Transverse colon (tissue), 4 donors: Measurements from ENCODE around the gene TEX10.

Experiments
- CTCF ChIP-seq, 5 experiments: fragments of 200-600 bp in 3 of 5; fragments of 450-650 bp in 2 of 5; sonication (generic) in 3 of 5; IDR thresholded peaks; 1 replicate in 2 of 5; 2 replicates in 3 of 5; pipeline ENCODE4 v1.5.1; 2016 to 2017; ENCODE audit warnings: antibody characterized with exemption in 5 of 5, inconsistent platforms in 3 of 5, mild to moderate bottlenecking in 2 of 5, moderate library complexity in 1 of 5
- EP300 ChIP-seq: sonication (generic); formaldehyde crosslinking; IDR thresholded peaks from one replicate; pipeline ENCODE4 v1.6.1; 2017; ENCODE audit warnings: antibody characterized with exemption, low read depth
- POLR2A ChIP-seq: fragments of 450-650 bp; IDR thresholded peaks from one replicate; pipeline ENCODE4 v1.6.1; 2016; ENCODE audit warnings: antibody characterized with exemption, mild to moderate bottlenecking, moderate library complexity
- POLR2AphosphoS5 ChIP-seq, 3 donors: sonication (generic); formaldehyde crosslinking; IDR thresholded peaks; one replicate each; pipeline ENCODE4 v1.6.1; 2016; ENCODE audit warnings: antibody characterized with exemption in 3 of 3

GRCh38 chr9:100296407-100296806 is 56.3 kb downstream of the TEX10 start:
- TF ChIP-seq CTCF (IDR thresholded peaks at IDR 0.05) (no peak), POLR2A (no peak), EP300 (no peak), POLR2AphosphoS5 (IDR thresholded peaks at IDR 0.05) (no peak)
